Natural killer cell (primary cell): ENCODE results near the gene NFATC2IP. TPM values are rescaled to one million over a fixed set of nuclear protein-coding genes. Genes with fewer than 3 reads are reported as not detected.
A peak's percentile ranks its signal among the peaks of the same experiment; 100 is the strongest.

ENCODE experiments used
- ATAC-seq, 3 donors: fragments of 150-1000 bp in 2 of 3; fragments of 200-7000 bp in 1 of 3; cut with Tn5 transposase; 1 replicate in 1 of 3; 2 replicates in 2 of 3; pipeline ENCODE4 v1.10.0; 2021; ENCODE audit warnings: mild to moderate bottlenecking in 2 of 3, moderate library complexity in 2 of 3
- DNase-seq, 2 donors: peaks; one replicate each; pipeline versions ENCODE4 v3.0.0 to v3.0.0-alpha.2; 2013 to 2021; ENCODE audit warnings: mixed read lengths in 1 of 2
- H3K27ac ChIP-seq: one replicate; pipeline ENCODE4 v1.5.1; 2013; ENCODE audit warnings: mild to moderate bottlenecking, low read length
- H3K27me3 ChIP-seq: one replicate; pipeline ENCODE4 v1.6.1; 2013; ENCODE audit warnings: low read length; ENCODE audit not compliant: control insufficient read depth, insufficient read depth
- H3K36me3 ChIP-seq: one replicate; pipeline ENCODE4 v1.6.1; 2013; ENCODE audit warnings: low read length; ENCODE audit not compliant: control insufficient read depth, insufficient read depth
- H3K4me1 ChIP-seq: one replicate; pipeline ENCODE4 v1.6.1; 2013; ENCODE audit warnings: low read length; ENCODE audit not compliant: control insufficient read depth, insufficient read depth
- H3K4me3 ChIP-seq: one replicate; pipeline ENCODE4 v1.5.1; 2013; ENCODE audit warnings: low read length
- H3K9me3 ChIP-seq: one replicate; pipeline ENCODE4 v1.6.1; 2013; ENCODE audit warnings: low read length; ENCODE audit not compliant: control insufficient read depth, insufficient read depth
- H3K27ac Mint-ChIP-seq, 2 donors: one replicate each; pipeline ENCODE4 v1.8.0; 2022; ENCODE audit warnings: mild to moderate bottlenecking in 2 of 2, mixed read lengths in 2 of 2, moderate library complexity in 1 of 2
- H3K27me3 Mint-ChIP-seq, 2 donors: one replicate each; pipeline ENCODE4 v1.8.0; 2022; ENCODE audit warnings: low read depth in 2 of 2, mixed read lengths in 2 of 2
- H3K36me3 Mint-ChIP-seq: one replicate; pipeline ENCODE4 v1.8.0; 2022; ENCODE audit warnings: mixed read lengths
- H3K4me1 Mint-ChIP-seq, 2 donors: one replicate each; pipeline ENCODE4 v1.8.0; 2022; ENCODE audit warnings: mixed read lengths in 2 of 2
- H3K4me3 Mint-ChIP-seq: one replicate; pipeline ENCODE4 v1.8.0; 2022; ENCODE audit warnings: mild to moderate bottlenecking, moderate library complexity, mixed read lengths
- H3K9me3 Mint-ChIP-seq, 2 donors: one replicate each; pipeline ENCODE4 v1.8.0; 2022; ENCODE audit warnings: mixed read lengths in 2 of 2
- CTCF ChIP-seq: fragments of 200-600 bp; IDR thresholded peaks from one replicate; pipeline ENCODE4 v1.8.0; 2022; ENCODE audit warnings: antibody characterized with exemption
- WGBS: methylation state at CpG from one replicate; pipeline ENCODE4 v1.1.7; 2013; ENCODE audit warnings: missing lambda C conversion rate; ENCODE audit not compliant: insufficient coverage; 5-methylcytosine and 5-hydroxymethylcytosine counted together
- intact Hi-C: fragments of 100-400 bp; cut with micrococcal nuclease; formaldehyde crosslinking; loops from one replicate; pipeline ENCODE4 v1.14.2; 2022
- total RNA-seq, 4 donors: library from RNA; stranded (reverse); fragments of 120-200 nt in 1 of 4; gene quantifications; one replicate each; pipeline versions ENCODE4 v1.2.3 to v1.2.4, GENCODE V29; 2013 to 2022

NFATC2IP gene
- total RNA-seq, 3 donors from 2014 or later (not counting 1 experiment from before 2014, with no cell fraction given): 87.1 to 132 (median 108) TPM

DNA sequence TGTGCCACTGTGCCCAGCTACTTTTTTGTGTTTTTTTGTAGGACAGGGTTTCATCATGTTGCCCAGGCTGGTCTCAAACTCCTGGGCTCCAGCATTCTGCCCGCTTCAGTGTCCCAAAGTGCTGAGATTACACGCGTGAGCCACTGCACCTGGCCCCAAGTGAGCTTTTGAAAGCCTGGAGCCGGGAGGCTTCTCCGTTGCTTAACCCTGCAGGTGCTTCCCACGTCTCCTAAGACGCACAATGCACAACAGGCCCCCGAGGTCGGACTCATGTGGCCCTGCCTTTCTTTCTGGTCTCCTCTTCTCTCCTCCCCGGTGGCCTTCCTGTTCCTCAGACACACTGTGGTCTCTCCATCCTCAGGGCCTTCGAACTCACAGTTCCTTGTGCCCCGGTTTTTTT is 38.2 kb upstream of the NFATC2IP start:
- intact Hi-C loops: no loop called here

GRCh38 chr16:28913946-28914724 is 36.6 kb upstream of the NFATC2IP start:
- H3K4me3 Mint-ChIP-seq: no peak overlapping the region
- peaks cover 41% of the 10 kb centered on the region for H3K36me3 ChIP-seq
- intact Hi-C loops: no loop called here

More for the DNA sequence above, 38.2 kb upstream of the NFATC2IP start:
- Mint-ChIP-seq H3K9me3 (no peaks in the 10 kb centered on the region), H3K4me1 (peaks cover 0 to 5% of the 10 kb centered on the region in 2 donors), H3K27ac (peak overlapping the region in 1 of 2 donors; percentile 14), H3K27me3 (no peaks in the 10 kb centered on the region), H3K4me3 (no peak overlapping the region), H3K36me3 (peaks cover 9% of the 10 kb centered on the region)
- Histone ChIP-seq H3K27me3 (no peaks in the 10 kb centered on the region), H3K36me3 (peaks cover 46% of the 10 kb centered on the region), H3K4me3 (no peak overlapping the region), H3K9me3 (no peaks in the 10 kb centered on the region), H3K27ac (no peak overlapping the region), H3K4me1 (no peaks in the 10 kb centered on the region)
- 94% methylated on average over 12 of the region's 12 CpGs for WGBS
- DNase-seq (no peak), ATAC-seq (no peak)
- TF ChIP-seq CTCF: no peak

DNA sequence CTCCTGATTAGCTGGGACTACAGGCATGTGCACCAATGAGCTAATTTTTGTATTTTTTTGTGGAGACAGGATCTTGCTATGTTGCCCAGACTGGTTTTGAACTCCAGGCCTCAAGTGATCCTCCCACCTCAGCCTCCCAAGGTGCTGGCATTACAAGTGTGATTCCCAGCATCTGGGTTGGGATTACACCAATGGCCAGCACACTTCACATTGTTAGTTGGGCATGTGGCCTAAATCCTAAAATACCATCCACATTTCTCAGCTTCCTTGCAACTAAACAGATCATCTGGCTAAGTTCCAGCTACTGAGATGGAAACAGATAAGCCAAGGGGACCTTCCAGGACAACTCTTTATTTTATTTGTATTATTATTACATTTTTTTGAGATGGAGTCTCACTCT is 35.6 kb upstream of the NFATC2IP start:
- ATAC-seq (no peak), DNase-seq (no peak)
- no peak overlapping the region for H3K27ac Mint-ChIP-seq
- H3K4me3 ChIP-seq: no peak overlapping the region
- peaks cover 0 to 5% of the 10 kb centered on the region in 2 donors for H3K4me1 Mint-ChIP-seq
- peaks cover 49% of the 10 kb centered on the region for H3K36me3 ChIP-seq
- TF ChIP-seq CTCF: no peak
- H3K4me3 Mint-ChIP-seq: no peak overlapping the region
- no peaks in the 10 kb centered on the region for H3K9me3 ChIP-seq
- intact Hi-C loops: no loop called here
- H3K36me3 Mint-ChIP-seq: peaks cover 9% of the 10 kb centered on the region
- no peak overlapping the region for H3K27ac ChIP-seq
- no peaks in the 10 kb centered on the region for H3K9me3 Mint-ChIP-seq
- H3K27me3 ChIP-seq: no peaks in the 10 kb centered on the region
- H3K4me1 ChIP-seq: no peaks in the 10 kb centered on the region
- H3K27me3 Mint-ChIP-seq: no peaks in the 10 kb centered on the region

More at GRCh38 chr16:28913946-28914724, 36.6 kb upstream of the NFATC2IP start:
- H3K27me3 ChIP-seq: no peaks in the 10 kb centered on the region
- no peaks in the 10 kb centered on the region for H3K9me3 ChIP-seq
- H3K4me3 ChIP-seq: no peak overlapping the region
- no peak for TF ChIP-seq CTCF
- no peak overlapping the region for H3K27ac ChIP-seq
- no peaks in the 10 kb centered on the region for H3K4me1 ChIP-seq
- no peak for ATAC-seq
- no peaks in the 10 kb centered on the region for H3K27me3 Mint-ChIP-seq
- H3K9me3 Mint-ChIP-seq: no peaks in the 10 kb centered on the region
- peaks cover 0 to 5% of the 10 kb centered on the region in 2 donors for H3K4me1 Mint-ChIP-seq
- DNase-seq: no peak
- H3K27ac Mint-ChIP-seq: no peak overlapping the region
- WGBS: 96% methylated on average over 27 of the region's 29 CpGs
- peaks cover 9% of the 10 kb centered on the region for H3K36me3 Mint-ChIP-seq

- 86% methylated on average over 7 of the region's 7 CpGs for WGBS
- Histone ChIP-seq H3K4me1 (no peaks in the 10 kb centered on the region), H3K27me3 (no peaks in the 10 kb centered on the region), H3K27ac (no peak overlapping the region), H3K9me3 (no peaks in the 10 kb centered on the region), H3K36me3 (peaks cover 48% of the 10 kb centered on the region), H3K4me3 (no peak overlapping the region)
- DNase-seq: no peak
- ATAC-seq: no peak
- H3K4me3 Mint-ChIP-seq: no peak overlapping the region
- H3K4me1 Mint-ChIP-seq: peaks cover 6 to 11% of the 10 kb centered on the region in 2 donors
- intact Hi-C loops: no loop called here
- H3K27me3 Mint-ChIP-seq: no peaks in the 10 kb centered on the region
- H3K36me3 Mint-ChIP-seq: peaks cover 9% of the 10 kb centered on the region
- peak overlapping the region in 1 of 2 donors; percentile 12 for H3K27ac Mint-ChIP-seq
- no peak for TF ChIP-seq CTCF
- no peaks in the 10 kb centered on the region for H3K9me3 Mint-ChIP-seq
Measured at GRCh38 chr16:28917095-28917494, 33.6 kb upstream of the NFATC2IP start.
